HG03442 (cell line): ENCODE measurements around the gene ACP7.
"Not testable (repeated sequence)": the region's sequence is repeated elsewhere in the genome, so short reads cannot be mapped to it uniquely, and the experiment has no call there.

Experiments
- ATAC-seq: cut with Tn5 transposase; IDR thresholded peaks from one replicate; pipeline ENCODE4 v1.9.1; 2021; ENCODE audit warnings: mild to moderate bottlenecking, moderate library complexity; ENCODE audit not compliant: unreplicated experiment

ACP7 gene

DNA sequence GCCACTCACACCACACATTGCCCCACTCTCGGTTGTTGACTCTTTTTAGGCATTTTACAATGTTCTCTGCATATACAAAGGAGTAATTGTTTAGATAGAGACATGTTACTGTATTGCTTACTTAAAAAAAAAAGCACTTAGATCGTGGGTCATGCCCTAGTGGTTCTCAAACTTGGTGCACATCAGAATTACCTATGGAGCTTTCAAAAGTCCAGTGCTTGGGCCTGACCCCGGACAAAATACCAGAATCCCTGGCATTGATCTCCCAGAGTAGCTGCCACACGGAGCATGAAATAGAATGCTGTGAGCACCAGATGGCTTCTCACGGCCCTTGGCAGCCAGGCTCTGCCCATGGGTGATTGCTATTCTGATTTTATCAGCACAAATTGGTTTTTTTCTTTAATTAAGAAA is 20.0 kb downstream of the ACP7 start:
- ATAC-seq: no peak

DNA sequence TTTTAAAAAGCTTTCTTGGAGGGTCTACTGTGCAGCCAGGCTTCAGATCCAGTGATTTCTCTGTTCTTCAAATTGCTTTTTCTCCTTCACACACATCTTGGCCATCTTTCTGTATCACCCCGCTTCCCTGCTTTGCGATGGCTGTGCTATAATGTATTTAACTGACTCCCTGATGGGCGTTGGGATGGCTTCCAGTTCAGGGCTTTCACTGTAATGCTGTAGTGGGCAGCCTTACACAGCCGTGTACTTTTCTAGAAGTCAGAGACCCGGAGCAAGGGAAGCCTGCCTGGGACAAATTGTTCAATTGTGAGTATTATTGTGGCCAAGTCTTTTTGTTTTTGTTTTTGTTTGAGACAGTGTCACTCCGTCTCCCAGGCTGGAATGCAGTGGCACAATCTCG is 22.0 kb downstream of the ACP7 start:
- no peak for ATAC-seq

- ATAC-seq: no peak
These were observed 25.5 kb downstream of the ACP7 start for GRCh38 chr19:39109641-39110040.

DNA sequence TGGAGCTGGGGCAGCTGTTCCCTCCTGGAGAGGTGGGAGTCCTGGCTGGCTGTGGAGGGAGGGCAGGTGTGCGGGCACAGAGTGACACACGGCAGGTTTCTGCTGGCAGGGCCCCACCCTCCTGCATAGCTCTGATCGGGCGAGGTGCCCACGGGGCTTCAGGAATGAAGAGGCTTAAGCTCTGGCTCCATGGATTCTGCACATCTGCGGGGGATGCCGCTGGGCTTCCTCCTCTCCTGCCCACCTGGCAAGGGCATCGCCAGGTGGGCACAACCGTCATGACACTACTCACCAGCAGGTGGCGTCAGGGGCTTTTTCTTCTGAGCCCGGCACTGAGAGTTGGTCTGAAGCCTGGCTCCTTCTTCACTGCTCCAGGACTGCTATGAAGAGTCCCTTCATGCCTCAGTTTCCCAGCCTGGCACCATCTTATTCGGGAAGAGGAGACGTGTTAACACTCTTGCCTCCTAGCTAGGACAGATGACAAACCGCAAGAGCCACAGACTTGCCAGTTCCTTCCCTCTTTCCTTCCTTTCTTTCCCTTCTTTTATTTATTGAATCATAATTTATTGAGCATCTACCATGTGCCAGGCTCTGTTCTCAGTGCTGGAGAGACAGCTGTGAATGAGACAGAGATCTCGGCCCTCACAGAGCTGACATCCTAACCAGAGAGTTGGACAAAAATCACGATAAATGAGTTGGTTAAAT is 26.2 kb downstream of the ACP7 start:
- ATAC-seq: no peak

GRCh38 chr19:39111593-39112199 is 27.5 kb downstream of the ACP7 start:
- no peak for ATAC-seq

- ATAC-seq: no peak
These were observed 28.2 kb downstream of the ACP7 start for GRCh38 chr19:39112338-39112890.

DNA sequence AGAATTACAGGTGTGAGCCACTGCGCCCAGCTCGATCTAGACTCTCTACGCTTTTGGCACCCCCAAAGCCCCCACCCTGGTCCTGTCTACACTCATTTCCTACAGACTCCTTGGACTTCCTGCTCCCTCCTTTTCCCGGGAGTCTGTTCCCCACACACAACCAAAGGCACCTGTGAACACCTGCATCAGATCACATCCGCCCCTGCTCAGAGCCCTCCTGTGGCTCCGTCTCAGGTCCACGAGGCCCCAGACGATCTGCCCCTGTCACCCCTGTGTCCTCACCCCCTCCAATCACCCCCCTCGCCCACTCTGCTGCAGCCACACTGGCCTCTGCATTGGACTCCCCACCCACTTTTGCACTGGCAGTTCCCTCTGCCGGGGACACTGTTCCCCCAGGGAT is 29.0 kb downstream of the ACP7 start:
- ATAC-seq: no peak

- ATAC-seq: no peak
These were observed 31.1 kb downstream of the ACP7 start for GRCh38 chr19:39115105-39115847.

DNA sequence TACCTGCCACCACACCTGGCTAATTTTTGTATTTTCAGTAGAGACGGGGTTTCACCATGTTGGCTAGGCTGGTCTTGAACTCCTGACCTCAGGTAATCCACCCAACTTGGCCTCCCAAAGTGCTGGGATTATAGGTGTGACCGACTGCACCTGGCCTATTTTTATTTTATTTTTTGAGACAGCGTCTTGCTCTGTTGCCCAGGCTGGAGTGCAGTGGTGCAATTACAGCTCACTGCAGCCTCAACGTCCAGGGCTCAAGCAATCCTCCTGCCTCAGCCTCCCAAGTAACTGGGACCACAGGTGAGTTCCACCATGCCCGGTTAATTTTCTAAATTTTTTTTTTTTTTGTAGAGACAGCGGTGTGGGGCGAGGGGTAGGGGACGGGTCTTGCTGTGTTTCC is 32.9 kb downstream of the ACP7 start:
- ATAC-seq: not testable (repeated sequence)

DNA sequence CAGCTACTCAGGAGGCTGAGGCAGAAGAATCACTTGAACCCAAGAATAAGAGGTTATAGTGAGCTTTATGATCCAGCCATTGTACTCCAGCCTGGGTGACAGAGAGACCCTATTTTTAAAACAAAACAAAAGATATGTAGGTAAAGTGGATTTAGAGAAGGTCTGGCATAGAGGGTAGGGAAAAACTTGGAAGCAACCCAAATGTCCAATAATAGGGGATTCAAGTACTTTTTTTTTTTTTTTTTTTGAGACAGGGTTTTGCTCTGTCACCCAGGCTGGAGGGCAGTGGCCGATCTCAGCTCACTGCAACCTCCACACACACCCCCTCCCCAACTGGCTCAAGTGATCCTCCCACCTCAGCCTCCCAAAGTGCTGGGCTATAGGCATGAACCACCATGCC is 35.7 kb downstream of the ACP7 start:
- no peak for ATAC-seq

DNA sequence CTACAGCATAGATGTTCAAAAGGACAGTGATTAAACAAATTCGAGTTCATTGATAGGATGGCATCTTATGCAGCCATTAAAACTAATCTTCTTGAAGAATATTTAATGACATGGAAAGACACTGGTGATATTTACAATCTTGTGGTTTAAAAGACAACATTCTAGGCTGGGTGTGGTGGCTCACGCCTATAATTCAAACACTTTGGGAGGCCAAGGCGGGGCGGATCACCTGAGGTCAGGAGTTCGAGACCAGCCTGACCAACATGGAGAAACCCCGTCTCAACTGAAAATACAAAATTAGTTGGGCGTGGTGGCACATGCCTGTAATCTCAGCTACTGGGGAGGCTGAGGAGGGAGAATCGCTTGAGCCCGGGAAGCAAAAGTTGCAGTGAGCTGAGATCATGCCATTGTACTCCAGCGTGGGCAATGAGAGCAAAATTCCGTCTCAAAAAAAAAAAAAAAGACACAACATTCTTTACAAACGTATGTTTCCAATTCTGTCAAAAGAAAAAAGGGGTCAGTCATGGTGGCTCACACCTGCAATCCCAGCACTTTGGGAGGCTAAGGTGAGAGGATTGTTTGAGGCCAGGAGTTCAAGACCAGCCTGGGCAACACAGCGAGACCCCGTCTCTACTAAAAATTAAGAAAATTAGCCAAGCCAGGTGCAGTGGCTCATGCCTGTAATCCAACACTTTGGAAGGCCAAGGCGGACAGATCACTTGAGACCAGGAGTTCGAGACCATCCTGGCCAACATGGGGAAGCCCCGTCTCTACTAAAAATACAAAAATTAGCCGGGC is 39.0 kb downstream of the ACP7 start:
- no peak for ATAC-seq

- no peak for ATAC-seq
These were observed 40.1 kb downstream of the ACP7 start for GRCh38 chr19:39124136-39124764.

- ATAC-seq: no peak
These were observed 41.0 kb downstream of the ACP7 start for GRCh38 chr19:39125199-39125553.

DNA sequence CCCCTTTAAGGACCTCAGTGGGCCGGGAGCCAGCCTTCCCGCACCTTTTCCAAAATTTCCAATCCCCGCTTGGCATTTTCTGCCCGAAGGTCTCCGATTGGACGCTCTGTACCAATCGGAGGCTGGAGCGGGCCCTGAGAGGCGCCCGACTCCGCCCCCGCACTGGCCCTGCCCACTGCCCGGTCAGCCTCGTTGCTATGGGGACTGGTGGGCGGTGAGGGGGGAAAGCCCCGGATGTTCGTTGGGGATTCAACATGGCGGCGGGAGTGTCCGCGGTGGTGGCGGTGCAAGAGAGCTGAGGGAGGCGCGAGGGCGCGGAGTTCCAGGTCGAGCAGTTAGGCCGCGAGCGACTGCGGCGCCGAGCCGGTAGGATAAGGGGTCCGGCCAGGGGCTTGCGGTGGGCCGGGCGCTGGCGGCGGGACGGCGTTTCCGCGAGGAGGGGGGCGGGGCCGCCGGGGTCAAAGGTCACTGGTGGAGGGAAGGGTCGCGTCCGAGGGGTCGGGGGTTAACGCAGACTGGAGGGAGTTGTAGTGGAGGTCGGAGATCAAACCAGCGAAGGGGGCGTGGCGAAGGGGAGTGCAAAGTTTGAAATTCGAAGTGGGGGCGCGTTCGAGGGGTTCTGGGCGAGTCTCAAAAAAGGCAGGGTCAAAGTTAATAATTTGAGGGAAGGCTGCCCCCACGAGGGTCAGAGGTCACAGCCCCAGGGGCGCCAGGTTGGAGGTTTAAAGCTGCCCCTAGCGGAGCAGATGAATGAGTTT is 41.6 kb downstream of the ACP7 start, which contains the start of gene PAK4:
TSS of gene PAK4 (plus strand) at position 233 of the 758 bp plus-strand sequence. CDS start 43,768 bp downstream, outside the sequence.
- peak; percentile 88 for ATAC-seq

DNA sequence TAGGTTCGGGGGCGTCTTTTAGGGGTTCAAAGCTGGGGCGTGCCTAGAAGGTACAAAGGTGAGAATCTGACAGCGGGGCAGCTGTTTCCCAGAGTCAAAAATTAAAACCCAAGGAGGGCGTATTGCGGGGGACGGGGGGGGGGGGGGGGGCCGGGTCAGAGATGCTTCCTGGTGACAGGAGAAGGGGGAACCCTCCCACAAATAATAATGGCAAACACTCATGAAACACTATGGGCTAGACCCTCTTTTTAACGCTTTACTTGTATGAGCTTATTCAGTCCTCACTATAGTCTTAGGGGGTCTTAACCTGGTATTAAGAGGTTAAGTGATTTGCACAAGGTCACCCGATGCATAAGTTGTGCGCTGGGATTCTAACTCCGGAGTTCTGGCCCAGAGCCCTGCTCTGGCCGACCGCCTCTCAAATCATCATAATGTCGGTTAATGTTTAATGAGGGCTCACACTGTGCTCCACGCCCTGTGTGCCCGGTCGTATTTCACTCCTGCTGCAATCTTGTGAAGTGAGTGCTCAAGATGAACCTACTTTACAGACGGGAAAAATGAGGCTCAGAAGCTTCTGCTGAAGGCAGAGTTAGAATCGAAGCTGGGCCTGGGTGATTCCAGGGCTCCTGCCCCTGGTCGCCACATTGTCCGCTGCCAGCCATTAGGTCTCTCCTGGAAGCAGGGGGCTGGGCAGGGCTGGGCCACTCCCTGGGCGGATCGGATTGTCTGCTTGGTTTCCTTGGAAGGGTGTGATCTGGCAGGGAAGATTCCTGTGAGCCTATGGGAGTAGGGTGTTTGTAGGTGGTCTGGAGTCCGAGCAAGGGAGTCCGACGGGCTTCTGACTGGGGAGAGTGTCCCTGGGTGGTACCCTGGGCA is 42.4 kb downstream of the ACP7 start:
- ATAC-seq: no peak

DNA sequence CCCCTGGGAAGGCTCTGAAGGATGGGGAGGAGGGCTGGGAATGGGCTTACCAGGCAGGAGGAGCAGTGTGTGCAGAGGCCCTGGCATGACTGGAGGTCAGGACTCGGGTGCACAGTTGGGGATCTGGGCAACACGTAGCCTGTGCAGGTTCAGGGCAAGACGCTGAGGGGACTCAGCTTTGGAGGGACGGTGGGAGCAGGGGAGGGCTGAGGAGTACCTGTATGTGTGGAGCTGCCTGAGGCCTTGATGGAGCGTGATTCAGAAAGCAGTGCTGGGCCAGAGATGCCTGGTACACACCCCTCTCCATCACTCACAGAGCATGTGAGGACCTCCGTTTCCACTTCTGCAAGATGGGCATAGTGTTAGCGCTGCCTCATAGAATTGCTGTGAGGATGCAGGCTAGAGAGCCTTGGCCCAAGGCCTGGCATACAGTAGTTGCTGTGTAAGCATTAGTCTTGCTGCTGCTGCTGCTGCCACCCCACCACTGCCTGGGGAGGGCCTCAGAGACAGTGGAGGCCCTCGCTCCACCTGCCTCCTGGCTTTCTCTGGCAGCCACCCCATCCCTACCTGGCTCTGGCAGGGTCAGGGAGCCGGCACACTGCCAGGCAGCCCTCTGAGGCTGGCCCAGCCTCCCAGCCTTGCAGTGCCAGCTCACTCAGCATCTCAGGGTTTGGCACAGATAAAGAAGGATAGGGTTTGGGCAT is 43.8 kb downstream of the ACP7 start:
- ATAC-seq: no peak

DNA sequence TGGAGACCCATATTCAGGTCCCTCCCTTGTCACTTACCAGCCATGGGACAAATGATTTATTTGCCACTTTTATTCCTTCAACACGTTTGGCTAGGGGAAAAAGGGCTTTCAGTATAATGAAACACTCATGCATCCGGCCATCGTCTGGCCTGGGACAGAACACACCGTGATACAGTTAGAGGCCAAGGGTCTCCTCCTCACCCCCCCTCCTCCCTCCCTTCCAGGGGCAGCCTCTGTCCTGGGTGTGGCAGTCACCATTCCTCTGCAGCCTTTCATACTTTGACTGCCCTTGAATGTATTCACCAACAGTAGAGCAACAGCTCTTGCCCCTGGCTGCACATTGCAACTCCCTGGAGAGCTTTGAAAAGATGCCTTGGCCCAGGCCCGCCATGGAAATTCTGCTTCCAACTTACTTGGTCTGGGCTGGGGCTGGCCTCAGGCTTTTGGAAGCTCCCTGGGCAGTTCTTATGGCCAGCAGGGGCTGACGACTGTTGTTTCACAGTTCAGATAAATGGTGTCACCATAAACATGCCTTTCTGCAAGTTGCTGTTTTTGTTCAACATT is 44.4 kb downstream of the ACP7 start:
- ATAC-seq: no peak

GRCh38 chr19:39129116-39129515 is 44.9 kb downstream of the ACP7 start:
- ATAC-seq: no peak
